ENCODE measurements around the gene ACTN4.

DNA sequence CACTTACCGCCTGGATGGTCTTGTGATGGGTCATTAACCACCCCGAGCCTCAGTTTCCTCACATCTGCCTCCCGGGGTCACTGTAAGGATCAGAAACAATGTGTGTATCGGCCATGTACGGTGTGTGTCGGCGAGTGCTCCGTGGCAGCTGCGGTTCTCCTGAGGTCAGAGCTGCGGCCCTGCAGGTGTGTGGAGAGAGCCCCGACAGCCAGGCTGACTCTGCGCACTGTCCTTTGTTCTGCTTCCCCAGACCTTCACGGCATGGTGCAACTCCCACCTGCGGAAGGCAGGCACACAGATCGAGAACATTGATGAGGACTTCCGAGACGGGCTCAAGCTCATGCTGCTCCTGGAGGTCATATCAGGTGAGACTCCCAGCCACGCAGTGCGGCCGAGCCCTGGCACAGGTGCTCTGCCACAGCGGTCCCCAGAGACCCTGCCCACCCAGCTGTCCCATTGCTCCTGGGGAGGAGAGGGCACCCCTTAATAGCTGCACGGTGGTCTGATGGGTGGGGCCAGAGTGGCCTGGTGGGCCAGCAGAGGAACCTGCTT is 53.0 kb downstream of the ACTN4 start:
- TF ChIP-seq, protein P1, sequence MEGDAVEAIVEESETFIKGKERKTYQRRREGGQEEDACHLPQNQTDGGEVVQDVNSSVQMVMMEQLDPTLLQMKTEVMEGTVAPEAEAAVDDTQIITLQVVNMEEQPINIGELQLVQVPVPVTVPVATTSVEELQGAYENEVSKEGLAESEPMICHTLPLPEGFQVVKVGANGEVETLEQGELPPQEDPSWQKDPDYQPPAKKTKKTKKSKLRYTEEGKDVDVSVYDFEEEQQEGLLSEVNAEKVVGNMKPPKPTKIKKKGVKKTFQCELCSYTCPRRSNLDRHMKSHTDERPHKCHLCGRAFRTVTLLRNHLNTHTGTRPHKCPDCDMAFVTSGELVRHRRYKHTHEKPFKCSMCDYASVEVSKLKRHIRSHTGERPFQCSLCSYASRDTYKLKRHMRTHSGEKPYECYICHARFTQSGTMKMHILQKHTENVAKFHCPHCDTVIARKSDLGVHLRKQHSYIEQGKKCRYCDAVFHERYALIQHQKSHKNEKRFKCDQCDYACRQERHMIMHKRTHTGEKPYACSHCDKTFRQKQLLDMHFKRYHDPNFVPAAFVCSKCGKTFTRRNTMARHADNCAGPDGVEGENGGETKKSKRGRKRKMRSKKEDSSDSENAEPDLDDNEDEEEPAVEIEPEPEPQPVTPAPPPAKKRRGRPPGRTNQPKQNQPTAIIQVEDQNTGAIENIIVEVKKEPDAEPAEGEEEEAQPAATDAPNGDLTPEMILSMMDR (IDR thresholded peaks at IDR 0.05): no peak
- no peak for TF ChIP-seq ZFX (IDR thresholded peaks at IDR 0.05; ENCODE audit: borderline replicate concordance)
